Hepatocyte (in vitro differentiated cells): Measurements from ENCODE around the gene SIRPB1. TPM values are rescaled to one million over a fixed set of nuclear protein-coding genes. Genes with fewer than 3 reads are reported as not detected.

Source experiments
- polyA plus RNA-seq: library from polyadenylated mRNA; unstranded; fragments of >200 nt; fragmentation: Nextera tagmentation; extraction: Ambion mirVana; gene quantifications from 2 replicates; pipeline ENCODE4 v1.2.1, GENCODE V29; 2016
- small RNA-seq: library from RNA; depleted of rRNA; stranded (forward); fragments of <200 nt; gene quantifications from one replicate; pipeline ENCODE3, GENCODE V24; 2014
- total RNA-seq: library from RNA; depleted of rRNA; stranded (reverse); fragments of >200 nt; gene quantifications from 2 replicates; pipeline ENCODE4 v1.2.3, GENCODE V29; 2014

SIRPB1 gene
- total and polyA plus RNA-seq, 2 experiments from 2014 or later = 0.57 to 0.97 TPM

Small RNA genes lying within 50 kb of the gene (small RNA-seq; reads per million reads assigned to genes)
- not detected for gene RN7SL561P

Other genes with a start within 250 kb of the SIRPB1 start
- 99.5 and 121 TPM in 2 replicates for gene FKBP1A, start 227.0 kb downstream of the SIRPB1 start, total RNA-seq
- 149 and 161 TPM in 2 replicates for gene FKBP1A, start 227.0 kb downstream of the SIRPB1 start, polyA plus RNA-seq
- 36.0 and 42.5 TPM in 2 replicates for gene NSFL1C, start 153.2 kb downstream of the SIRPB1 start, total RNA-seq
- gene NSFL1C, start 153.2 kb downstream of the SIRPB1 start, polyA plus RNA-seq = 92.4 and 98.8 TPM in 2 replicates
- not detected in 2 replicates for gene SIRPB2, start 128.6 kb downstream of the SIRPB1 start, total RNA-seq
- gene SIRPB2, start 128.6 kb downstream of the SIRPB1 start, polyA plus RNA-seq = not detected in 2 replicates
- gene SIRPD, start 62.3 kb downstream of the SIRPB1 start, total RNA-seq = not detected in 2 replicates
- not detected in 2 replicates for gene SIRPD, start 62.3 kb downstream of the SIRPB1 start, polyA plus RNA-seq
- not detected in 2 replicates for gene SIRPG, start 37.8 kb upstream of the SIRPB1 start, total RNA-seq
- gene SIRPG, start 37.8 kb upstream of the SIRPB1 start, polyA plus RNA-seq = not detected in 2 replicates